Smooth muscle cell (in vitro differentiated cells): ENCODE measurements around the gene CLEC16A. TPM values are rescaled to one million over a fixed set of nuclear protein-coding genes. Genes with fewer than 3 reads are reported as not detected.

Experiments
- DNase-seq: peaks from one replicate; lab custom pipeline; 2025; ENCODE audit not compliant: unreplicated experiment; lab: John Stamatoyannopoulos, UW
- H2AFZ ChIP-seq: fragments of 200-600 bp; sonication (generic); 2 replicates; pipeline ENCODE4 v1.6.0; 2016; ENCODE audit warnings: antibody characterized with exemption, low read depth, mild to moderate bottlenecking
- H3F3A ChIP-seq: fragments of 200-600 bp; sonication (generic); 2 replicates; pipeline ENCODE4 v1.6.0; 2017; ENCODE audit warnings: antibody characterized with exemption, low read depth
- H3K27ac ChIP-seq: fragments of 200-600 bp; sonication (generic); 2 replicates; pipeline ENCODE4 v1.5.1; 2016; ENCODE audit warnings: low read depth, mild to moderate bottlenecking
- H3K27me3 ChIP-seq: fragments of 200-600 bp; sonication (generic); 2 replicates; pipeline ENCODE4 v1.6.1; 2016; ENCODE audit warnings: low read depth, mild to moderate bottlenecking
- H3K36me3 ChIP-seq: fragments of 200-600 bp; sonication (generic); 2 replicates; pipeline ENCODE4 v1.5.1; 2016; ENCODE audit warnings: low read depth
- H3K4me1 ChIP-seq: fragments of 200-600 bp; sonication (generic); 2 replicates; pipeline ENCODE4 v1.5.1; 2016; ENCODE audit warnings: low read depth
- H3K4me2 ChIP-seq: fragments of 200-600 bp; sonication (generic); 2 replicates; pipeline ENCODE4 v1.6.0; 2016; ENCODE audit warnings: mild to moderate bottlenecking
- H3K4me3 ChIP-seq: fragments of 200-600 bp; sonication (generic); 2 replicates; pipeline ENCODE4 v1.5.1; 2016; ENCODE audit warnings: mild to moderate bottlenecking
- H3K79me2 ChIP-seq: fragments of 200-600 bp; sonication (generic); 2 replicates; pipeline ENCODE4 v1.6.0; 2016; ENCODE audit warnings: low read depth, mild to moderate bottlenecking
- H3K9ac ChIP-seq: fragments of 200-600 bp; sonication (generic); 2 replicates; pipeline ENCODE4 v1.6.0; 2016; ENCODE audit warnings: low read depth
- H3K9me3 ChIP-seq: fragments of 200-600 bp; sonication (generic); replicated peaks from 2 replicates; pipeline ENCODE4 v1.5.1; 2016; ENCODE audit warnings: low read depth
- H4K20me1 ChIP-seq: fragments of 200-600 bp; sonication (generic); 2 replicates; pipeline ENCODE4 v1.6.0; 2016; ENCODE audit warnings: low read depth
- WGBS: methylation state at CpG from one replicate; pipeline ENCODE4 v1.1.7; 2016; ENCODE audit warnings: low lambda C conversion rate; 5-methylcytosine and 5-hydroxymethylcytosine counted together
- polyA plus RNA-seq: library from polyadenylated mRNA; unstranded; fragments of >200 nt; fragmentation: Nextera tagmentation; extraction: Ambion mirVana; gene quantifications from 2 replicates; pipeline ENCODE4 v1.2.1, GENCODE V29; 2016
- total RNA-seq: library from RNA; depleted of rRNA; stranded (reverse); fragments of >200 nt; gene quantifications from 2 replicates; pipeline ENCODE4 v1.2.3, GENCODE V29; 2014
- TF ChIP-seq, protein P1 (sequence below): fragments of 200-600 bp; sonication (generic); IDR thresholded peaks from 2 replicates; pipeline ENCODE4 v1.5.1; 2017; ENCODE audit warnings: borderline replicate concordance, mild to moderate bottlenecking, antibody characterized with exemption; ENCODE audit not compliant: insufficient read depth, poor library complexity, severe bottlenecking

The CLEC16A gene
- total and polyA plus RNA-seq, 2 experiments from 2014 or later: 12.6 to 16.2 TPM

DNA sequence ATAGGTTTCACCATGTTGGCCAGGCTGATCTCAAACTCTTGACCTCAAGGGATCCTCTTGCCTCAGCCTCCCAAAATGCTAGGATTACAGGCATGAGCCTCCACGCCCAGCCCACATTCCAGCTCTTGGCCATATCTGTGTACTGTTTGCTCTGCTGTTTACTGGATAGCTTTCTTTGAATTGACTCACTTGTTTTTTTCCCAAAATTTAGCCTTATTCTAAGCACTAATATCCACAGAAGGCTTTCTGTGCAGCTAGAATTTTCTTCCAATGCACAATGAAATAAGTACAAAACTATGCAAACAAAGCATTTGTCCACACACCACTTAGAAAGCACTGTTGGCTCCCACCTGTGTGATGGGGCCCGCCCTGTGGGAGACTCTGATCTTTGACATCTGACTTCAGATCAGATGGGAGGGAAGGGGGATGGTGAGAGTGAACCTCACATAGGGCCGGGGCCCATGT, 72.2 kb downstream of the CLEC16A start:
- H2AFZ ChIP-seq: no peak overlapping the region
- H3K9ac ChIP-seq: no peak overlapping the region
- 86% methylated on average over 3 of the region's 3 CpGs for WGBS
- H3K4me1 ChIP-seq: no peaks in the 10 kb centered on the region
- no peaks in the 10 kb centered on the region for H4K20me1 ChIP-seq
- H3K27ac ChIP-seq: no peak overlapping the region
- H3F3A ChIP-seq: no peaks in the 10 kb centered on the region
- no peaks in the 10 kb centered on the region for H3K9me3 ChIP-seq
- no peak for DNase-seq
- H3K27me3 ChIP-seq: no peaks in the 10 kb centered on the region
- TF ChIP-seq, protein P1, sequence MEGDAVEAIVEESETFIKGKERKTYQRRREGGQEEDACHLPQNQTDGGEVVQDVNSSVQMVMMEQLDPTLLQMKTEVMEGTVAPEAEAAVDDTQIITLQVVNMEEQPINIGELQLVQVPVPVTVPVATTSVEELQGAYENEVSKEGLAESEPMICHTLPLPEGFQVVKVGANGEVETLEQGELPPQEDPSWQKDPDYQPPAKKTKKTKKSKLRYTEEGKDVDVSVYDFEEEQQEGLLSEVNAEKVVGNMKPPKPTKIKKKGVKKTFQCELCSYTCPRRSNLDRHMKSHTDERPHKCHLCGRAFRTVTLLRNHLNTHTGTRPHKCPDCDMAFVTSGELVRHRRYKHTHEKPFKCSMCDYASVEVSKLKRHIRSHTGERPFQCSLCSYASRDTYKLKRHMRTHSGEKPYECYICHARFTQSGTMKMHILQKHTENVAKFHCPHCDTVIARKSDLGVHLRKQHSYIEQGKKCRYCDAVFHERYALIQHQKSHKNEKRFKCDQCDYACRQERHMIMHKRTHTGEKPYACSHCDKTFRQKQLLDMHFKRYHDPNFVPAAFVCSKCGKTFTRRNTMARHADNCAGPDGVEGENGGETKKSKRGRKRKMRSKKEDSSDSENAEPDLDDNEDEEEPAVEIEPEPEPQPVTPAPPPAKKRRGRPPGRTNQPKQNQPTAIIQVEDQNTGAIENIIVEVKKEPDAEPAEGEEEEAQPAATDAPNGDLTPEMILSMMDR: no peak
- no peaks in the 10 kb centered on the region for H3K36me3 ChIP-seq
- no peak overlapping the region for H3K4me2 ChIP-seq
- H3K4me3 ChIP-seq: no peak overlapping the region
- H3K79me2 ChIP-seq: no peaks in the 10 kb centered on the region

DNA sequence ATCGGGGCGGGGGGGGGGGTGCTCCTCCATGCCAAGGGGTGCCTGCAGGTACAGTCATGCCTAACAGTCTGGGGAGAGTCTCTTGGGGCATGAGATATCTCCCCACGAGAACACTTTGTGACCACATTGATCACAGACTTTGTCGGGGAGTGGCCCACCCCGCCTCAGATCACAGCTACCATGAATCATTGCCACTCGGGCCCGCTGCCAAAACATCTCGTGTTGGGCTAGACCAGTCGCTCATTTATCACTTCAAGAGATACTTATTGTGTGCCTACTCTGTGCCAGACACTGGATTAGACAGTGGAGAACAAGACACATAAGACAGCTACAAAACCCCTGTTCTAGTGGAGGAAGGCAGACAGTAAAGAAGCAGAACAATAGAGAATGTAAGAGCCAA, 72.6 kb downstream of the CLEC16A start:
- H3K27me3 ChIP-seq: no peaks in the 10 kb centered on the region
- TF ChIP-seq, protein P1: no peak
- no peak overlapping the region for H3K4me3 ChIP-seq
- no peak overlapping the region for H2AFZ ChIP-seq
- no peaks in the 10 kb centered on the region for H3K4me1 ChIP-seq
- DNase-seq: no peak
- H3K36me3 ChIP-seq: no peaks in the 10 kb centered on the region
- H3K4me2 ChIP-seq: no peak overlapping the region
- no peaks in the 10 kb centered on the region for H3K9me3 ChIP-seq
- no peak overlapping the region for H3K27ac ChIP-seq
- 64% methylated on average over 8 of the region's 9 CpGs for WGBS
- H4K20me1 ChIP-seq: no peaks in the 10 kb centered on the region
- no peak overlapping the region for H3K9ac ChIP-seq
- H3F3A ChIP-seq: no peaks in the 10 kb centered on the region
- no peaks in the 10 kb centered on the region for H3K79me2 ChIP-seq

DNA sequence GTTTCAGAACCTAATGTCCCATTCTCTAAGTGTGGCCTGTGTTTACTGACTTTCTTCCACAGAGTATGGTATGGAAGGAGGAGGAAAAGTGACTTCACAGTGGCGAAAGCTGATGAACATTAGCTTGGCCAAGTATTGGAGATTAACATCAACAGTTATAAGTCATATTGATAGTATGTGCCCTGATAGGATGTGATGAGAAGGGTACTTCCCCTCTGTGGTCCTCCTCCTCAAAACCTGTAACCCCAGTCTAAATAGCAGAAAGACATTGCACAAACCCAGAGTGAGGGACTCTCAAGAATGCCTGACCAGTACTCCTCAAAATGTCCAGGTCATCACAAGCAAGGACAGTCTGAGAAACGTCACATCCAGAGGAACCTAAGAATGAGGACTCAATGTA, 73.1 kb downstream of the CLEC16A start:
- no peaks in the 10 kb centered on the region for H3K36me3 ChIP-seq
- H3K27ac ChIP-seq: no peak overlapping the region
- TF ChIP-seq, protein P1: no peak
- no peak for DNase-seq
- no peaks in the 10 kb centered on the region for H3F3A ChIP-seq
- H3K9ac ChIP-seq: no peak overlapping the region
- no peak overlapping the region for H3K4me2 ChIP-seq
- H4K20me1 ChIP-seq: no peaks in the 10 kb centered on the region
- H2AFZ ChIP-seq: no peak overlapping the region
- 98% methylated on average over 2 of the region's 2 CpGs for WGBS
- no peaks in the 10 kb centered on the region for H3K79me2 ChIP-seq
- H3K4me3 ChIP-seq: no peak overlapping the region
- no peaks in the 10 kb centered on the region for H3K27me3 ChIP-seq
- no peaks in the 10 kb centered on the region for H3K9me3 ChIP-seq
- H3K4me1 ChIP-seq: no peaks in the 10 kb centered on the region

DNA sequence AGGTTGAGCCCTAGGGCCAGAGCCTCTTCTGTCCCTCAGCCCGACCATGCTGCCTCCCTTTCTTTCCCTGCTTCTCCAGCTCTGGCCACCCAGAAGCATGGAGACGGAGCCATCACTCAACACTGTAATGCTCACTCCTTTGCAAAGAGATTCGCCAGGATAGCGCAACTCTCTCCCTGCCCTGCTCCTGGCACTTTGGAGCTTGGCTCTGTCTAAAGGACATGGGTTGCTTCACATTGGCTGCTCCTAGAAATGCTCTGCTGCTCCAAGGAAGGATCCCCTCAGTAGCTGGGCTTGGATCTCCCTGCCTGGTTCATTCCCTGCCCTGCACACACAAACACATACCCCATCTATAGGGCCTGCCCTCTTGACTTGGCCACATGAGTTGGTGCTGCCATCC, 76.0 kb downstream of the CLEC16A start:
- Histone ChIP-seq H3K36me3 (peaks cover 4% of the 10 kb centered on the region), H3K79me2 (no peaks in the 10 kb centered on the region), H3K27me3 (no peaks in the 10 kb centered on the region), H2AFZ (no peak overlapping the region), H4K20me1 (no peaks in the 10 kb centered on the region), H3K27ac (no peak overlapping the region), H3K4me2 (no peak overlapping the region), H3F3A (no peaks in the 10 kb centered on the region), H3K9ac (no peak overlapping the region), H3K9me3 (peaks cover 4% of the 10 kb centered on the region), H3K4me1 (no peaks in the 10 kb centered on the region), H3K4me3 (no peak overlapping the region)
- WGBS: 91% methylated on average over 4 of the region's 4 CpGs
- TF ChIP-seq, protein P1: no peak
- DNase-seq: no peak
